Inferior parietal cortex (tissue), 1 donor: ENCODE results near the gene ENTREP1.

ENCODE experiments used
- DNase-seq: peaks from one replicate; pipeline ENCODE4 v3.0.0-alpha.2; 2016; ENCODE audit errors: extremely low spot score

The ENTREP1 gene

GRCh38 chr9:69319324-69320025 lies 5.5 kb upstream of the ENTREP1 start:
- DNase-seq, result no peak

- DNase-seq, result no peak
Observed at GRCh38 chr9:69322256-69322655, 2.8 kb upstream of the ENTREP1 start.

- DNase-seq, result peak; percentile 4
Observed at GRCh38 chr9:69323861-69324260, 1.2 kb upstream of the ENTREP1 start.

GRCh38 chr9:69325409-69326212 lies 596 bp downstream of the ENTREP1 start:
- no peak for DNase-seq

- no peak for DNase-seq
Observed at GRCh38 chr9:69326261-69326660, 1.2 kb downstream of the ENTREP1 start.

GRCh38 chr9:69330580-69330979 lies 5.6 kb downstream of the ENTREP1 start:
- DNase-seq, result no peak

GRCh38 chr9:69331444-69331843 lies 6.4 kb downstream of the ENTREP1 start:
- no peak for DNase-seq

- DNase-seq, result no peak
Observed at GRCh38 chr9:69332067-69332685, 7.2 kb downstream of the ENTREP1 start.

GRCh38 chr9:69333716-69334115 lies 8.7 kb downstream of the ENTREP1 start:
- DNase-seq, result no peak

GRCh38 chr9:69334317-69334716 lies 9.3 kb downstream of the ENTREP1 start:
- DNase-seq, result no peak

- no peak for DNase-seq
Observed at GRCh38 chr9:69339620-69340019, 14.6 kb downstream of the ENTREP1 start.

- DNase-seq, result no peak
Observed at GRCh38 chr9:69340631-69341030, 15.6 kb downstream of the ENTREP1 start.

- DNase-seq, result no peak
Observed at GRCh38 chr9:69342769-69343168, 17.8 kb downstream of the ENTREP1 start.

GRCh38 chr9:69344459-69344858 lies 19.4 kb downstream of the ENTREP1 start:
- DNase-seq, result no peak

- no peak for DNase-seq
Observed at GRCh38 chr9:69346596-69347390, 21.8 kb downstream of the ENTREP1 start.

GRCh38 chr9:69347607-69348006 lies 22.6 kb downstream of the ENTREP1 start:
- no peak for DNase-seq

- DNase-seq, result no peak
Observed at GRCh38 chr9:69351227-69351626, 26.2 kb downstream of the ENTREP1 start.

GRCh38 chr9:69355232-69355631 lies 30.2 kb downstream of the ENTREP1 start:
- no peak for DNase-seq

- DNase-seq, result no peak
Observed at GRCh38 chr9:69357030-69357775, 32.2 kb downstream of the ENTREP1 start.

GRCh38 chr9:69357821-69358220 lies 32.8 kb downstream of the ENTREP1 start:
- DNase-seq, result no peak

- no peak for DNase-seq
Observed at GRCh38 chr9:69363191-69363590, 38.2 kb downstream of the ENTREP1 start.
